ENCODE data around the gene MYO5C.

Gene MYO5C

GRCh38 chr15:52154896-52155865 is 140.4 kb downstream of the MYO5C start:
- in situ Hi-C loops (cut with MboI; ENCODE audit: low sequenced_read_pairs) = no loop called here

GRCh38 chr15:52153900-52154895 is 141.4 kb downstream of the MYO5C start:
- in situ Hi-C loops (cut with MboI; ENCODE audit: low sequenced_read_pairs) = no loop called here

DNA sequence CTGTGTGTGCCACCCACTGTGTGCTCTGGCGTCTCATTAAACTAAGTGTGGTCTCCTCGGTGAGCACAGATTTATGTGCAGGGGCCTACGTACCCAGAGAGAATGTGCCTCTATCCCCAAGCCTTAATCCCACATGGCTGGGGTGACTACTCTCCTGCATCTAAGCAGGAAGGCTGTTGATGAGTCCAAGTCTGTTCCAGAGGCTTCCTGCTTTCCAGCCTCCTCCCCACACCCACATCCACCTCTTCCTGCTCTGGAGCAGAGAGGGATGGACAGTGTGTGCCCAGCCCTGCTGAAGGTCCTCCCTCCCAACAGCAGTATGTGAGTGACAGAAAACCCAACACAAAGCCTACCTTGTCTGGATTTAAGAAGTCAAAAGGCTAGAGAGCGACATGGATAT is 144.3 kb downstream of the MYO5C start:
- in situ Hi-C loops (cut with MboI; ENCODE audit: low sequenced_read_pairs) = no loop called here

GRCh38 chr15:52150871-52151270 is 144.7 kb downstream of the MYO5C start:
- in situ Hi-C loops (cut with MboI; ENCODE audit: low sequenced_read_pairs) = no loop called here

- in situ Hi-C loops (cut with MboI; ENCODE audit: low sequenced_read_pairs) = no loop called here
Observed at GRCh38 chr15:52150043-52150825, 145.4 kb downstream of the MYO5C start.

- in situ Hi-C loops (cut with MboI; ENCODE audit: low sequenced_read_pairs) = no loop called here
Observed at GRCh38 chr15:52148403-52148802, 147.2 kb downstream of the MYO5C start.

DNA sequence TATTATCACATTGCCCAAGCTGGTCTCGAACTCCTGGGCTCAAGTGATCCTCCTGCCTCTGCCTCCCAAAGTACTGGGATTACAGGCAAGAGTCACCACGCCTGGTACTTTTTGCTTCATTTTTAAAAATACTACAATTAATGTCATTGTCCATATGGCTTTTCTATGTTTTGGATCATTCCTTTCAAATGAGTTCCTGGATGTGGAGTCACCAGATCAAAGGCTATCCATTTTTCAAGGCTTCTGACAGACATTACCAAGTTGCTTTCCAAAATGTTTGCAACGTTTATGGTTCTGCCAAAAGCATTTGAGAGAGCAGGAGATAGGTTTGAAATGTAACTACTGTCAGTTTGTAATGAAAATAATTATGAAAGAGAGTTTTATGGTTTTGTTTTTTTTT is 148.8 kb downstream of the MYO5C start:
- in situ Hi-C loops (cut with MboI; ENCODE audit: low sequenced_read_pairs) = no loop called here

DNA sequence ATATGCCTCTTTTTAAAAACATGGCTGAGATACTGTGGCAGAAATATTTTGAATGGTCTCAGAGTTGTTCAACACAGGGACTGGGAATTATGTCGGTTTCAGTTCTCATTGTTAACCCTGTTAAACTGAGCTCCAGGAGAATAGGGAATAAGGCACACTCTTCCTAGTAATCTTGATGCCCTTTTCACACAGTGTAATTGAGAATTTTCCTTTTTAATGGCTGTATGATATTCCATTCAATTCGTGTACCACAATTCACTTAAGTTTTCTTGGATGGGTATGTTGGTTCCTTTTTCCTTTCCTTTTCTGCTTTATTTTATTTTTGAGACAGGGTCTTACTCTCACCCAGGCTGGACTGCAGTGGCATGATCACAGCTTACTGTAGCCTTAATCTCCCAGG is 149.3 kb downstream of the MYO5C start:
- in situ Hi-C loops (cut with MboI; ENCODE audit: low sequenced_read_pairs) = no loop called here

- in situ Hi-C loops (cut with MboI; ENCODE audit: low sequenced_read_pairs) = no loop called here
Observed at GRCh38 chr15:52144656-52145178, 150.9 kb downstream of the MYO5C start.

DNA sequence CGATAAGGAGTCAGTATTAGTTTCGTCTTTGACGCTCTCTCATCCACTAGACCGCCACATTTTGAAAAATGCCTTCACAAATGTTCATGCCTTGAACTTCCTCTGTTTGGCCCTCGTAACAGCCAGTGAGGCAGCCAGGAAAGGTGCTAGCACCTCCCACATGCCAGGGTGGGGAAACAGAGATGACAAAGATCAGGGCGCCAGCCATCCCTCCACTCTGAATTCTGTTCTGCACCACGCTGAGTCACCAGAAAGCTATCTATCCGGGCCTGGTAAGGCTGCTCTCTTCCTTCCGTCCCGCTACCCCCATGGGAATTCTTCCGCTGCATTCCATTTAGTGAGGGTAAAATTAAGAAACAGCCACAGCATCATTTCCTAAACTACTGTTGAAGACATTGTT is 151.7 kb downstream of the MYO5C start:
- in situ Hi-C loops (cut with MboI; ENCODE audit: low sequenced_read_pairs) = no loop called here
